DLD1 (cell line): ENCODE data around the gene ZNF232.
"Not testable (repeated sequence)": the region's sequence is repeated elsewhere in the genome, so short reads cannot be mapped to it uniquely, and the experiment has no call there.

Source experiments
- in situ Hi-C: cut with HindIII; loops from 2 replicates; pipeline ENCODE4 v1.10.0; 2017; ENCODE audit warnings: low sequenced_read_pairs

ZNF232 gene

GRCh38 chr17:5111402-5112204 lies at the start of gene ZNF232:
TSS of gene ZNF232 (minus strand) at chr17:5111878. CDS start at chr17:5111822, 56 bp downstream.
- in situ Hi-C loops, result no loop called here

- in situ Hi-C loops, result not testable (repeated sequence)
These were observed 49.0 kb upstream of the ZNF232 start for GRCh38 chr17:5160702-5161101.

GRCh38 chr17:5146122-5146521 lies 34.4 kb upstream of the ZNF232 start:
- in situ Hi-C loops, result not testable (repeated sequence)

- in situ Hi-C loops, result not testable (repeated sequence)
These were observed 31.2 kb upstream of the ZNF232 start for GRCh38 chr17:5142877-5143276.

GRCh38 chr17:5139458-5139732 lies 27.7 kb upstream of the ZNF232 start:
- in situ Hi-C loops, result no loop called here

- in situ Hi-C loops, result no loop called here
These were observed 27.2 kb upstream of the ZNF232 start for GRCh38 chr17:5138616-5139457.

GRCh38 chr17:5138198-5138544 lies 26.5 kb upstream of the ZNF232 start:
- in situ Hi-C loops, result not testable (repeated sequence)

GRCh38 chr17:5137511-5138197 lies 26.0 kb upstream of the ZNF232 start:
- in situ Hi-C loops, result not testable (repeated sequence)

GRCh38 chr17:5136580-5137412 lies 25.1 kb upstream of the ZNF232 start:
- in situ Hi-C loops, result not testable (repeated sequence)

GRCh38 chr17:5135726-5136579 lies 24.3 kb upstream of the ZNF232 start:
- in situ Hi-C loops, result no loop called here

GRCh38 chr17:5135131-5135712 lies 23.5 kb upstream of the ZNF232 start:
- in situ Hi-C loops, result not testable (repeated sequence)

GRCh38 chr17:5134571-5134970 lies 22.9 kb upstream of the ZNF232 start:
- in situ Hi-C loops, result not testable (repeated sequence)

GRCh38 chr17:5133961-5134360 lies 22.3 kb upstream of the ZNF232 start:
- in situ Hi-C loops, result not testable (repeated sequence)

GRCh38 chr17:5133311-5133710 lies 21.6 kb upstream of the ZNF232 start:
- in situ Hi-C loops, result no loop called here

GRCh38 chr17:5132503-5133225 lies 21.0 kb upstream of the ZNF232 start:
- in situ Hi-C loops, result not testable (repeated sequence)

GRCh38 chr17:5131799-5132502 lies 20.3 kb upstream of the ZNF232 start:
- in situ Hi-C loops, result not testable (repeated sequence)

- in situ Hi-C loops, result no loop called here
These were observed 19.6 kb upstream of the ZNF232 start for GRCh38 chr17:5131146-5131715.

- in situ Hi-C loops, result not testable (repeated sequence)
These were observed 19.0 kb upstream of the ZNF232 start for GRCh38 chr17:5130687-5131086.
